ACC112 (cell line): ENCODE data around the gene NPR2.

Experiments
- H2AFZ ChIP-seq: fragments of 200-600 bp; sonication (generic); one replicate; pipeline ENCODE4 v1.6.0; 2017; ENCODE audit warnings: antibody characterized with exemption, low read length; ENCODE audit not compliant: unreplicated experiment
- H3K27ac ChIP-seq: fragments of 200-600 bp; sonication (generic); 2 replicates; pipeline ENCODE4 v1.5.1; 2014; ENCODE audit warnings: low read depth, mild to moderate bottlenecking, antibody characterized with exemption, low read length, moderate library complexity
- H3K27me3 ChIP-seq: fragments of 200-600 bp; sonication (generic); 2 replicates; pipeline ENCODE4 v1.6.1; 2014; ENCODE audit warnings: mild to moderate bottlenecking, antibody characterized with exemption, low read length, moderate library complexity, mixed read lengths; ENCODE audit not compliant: insufficient read depth
- H3K36me3 ChIP-seq: fragments of 200-600 bp; sonication (generic); 2 replicates; pipeline ENCODE4 v1.6.1; 2016; ENCODE audit warnings: mild to moderate bottlenecking, antibody characterized with exemption, low read length, moderate library complexity, mixed read lengths; ENCODE audit not compliant: insufficient read depth
- H3K4me1 ChIP-seq: fragments of 200-600 bp; sonication (generic); one replicate; pipeline ENCODE4 v1.6.1; 2016; ENCODE audit warnings: low read length, mixed read lengths; ENCODE audit not compliant: insufficient read depth, unreplicated experiment, control insufficient read depth
- H3K4me3 ChIP-seq: fragments of 200-600 bp; sonication (generic); 2 replicates; pipeline ENCODE4 v1.5.1; 2014; ENCODE audit warnings: mild to moderate bottlenecking, low read depth, low read length
- H3K79me2 ChIP-seq: fragments of 200-600 bp; sonication (generic); one replicate; pipeline ENCODE4 v1.6.0; 2016; ENCODE audit warnings: low read length; ENCODE audit not compliant: control insufficient read depth, unreplicated experiment, insufficient read depth

Gene NPR2

GRCh38 chr9:35858458-35858857 lies 67.1 kb downstream of the NPR2 start:
- no peak overlapping the region for H2AFZ ChIP-seq
- no peaks in the 10 kb centered on the region for H3K79me2 ChIP-seq
- H3K4me3 ChIP-seq: no peak overlapping the region
- H3K27me3 ChIP-seq: peaks cover 32% of the 10 kb centered on the region
- no peak overlapping the region for H3K27ac ChIP-seq
- H3K4me1 ChIP-seq: no peaks in the 10 kb centered on the region
- no peaks in the 10 kb centered on the region for H3K36me3 ChIP-seq
